Mesenteric fat pad (tissue), 1 donor: ENCODE measurements around the gene RABL2A. TPM values are rescaled to one million over a fixed set of nuclear protein-coding genes. Genes with fewer than 3 reads are reported as not detected.
"Not testable (repeated sequence)": the region's sequence is repeated elsewhere in the genome, so short reads cannot be mapped to it uniquely, and the experiment has no call there.

ENCODE experiments used
- DNase-seq: peaks from one replicate; pipeline ENCODE4 v3.0.0-alpha.2; 2020; ENCODE audit warnings: low spot score
- long read RNA-seq: library from polyadenylated mRNA; unstranded; transcript quantifications from one replicate; pipeline ENCODE4 v2.0.0, GENCODE V29; 2020
- total RNA-seq: library from RNA; stranded (reverse); fragmentation: NEBNext Ultra II Directional; extraction: Animal tissue kit (Norgen Biotek cat#: 25700); gene quantifications from one replicate; pipeline ENCODE4 v1.2.1, GENCODE V29; 2021
- donor health status: DM: yes; HTN: yes; CAD: no.

RABL2A gene
- 11.4 TPM for total RNA-seq
- long read RNA-seq, partial matches to known transcripts = 7 of 16 reads
- long read RNA-seq, other reads (novel, unspliced or antisense) = 9 of 16 reads

DNA sequence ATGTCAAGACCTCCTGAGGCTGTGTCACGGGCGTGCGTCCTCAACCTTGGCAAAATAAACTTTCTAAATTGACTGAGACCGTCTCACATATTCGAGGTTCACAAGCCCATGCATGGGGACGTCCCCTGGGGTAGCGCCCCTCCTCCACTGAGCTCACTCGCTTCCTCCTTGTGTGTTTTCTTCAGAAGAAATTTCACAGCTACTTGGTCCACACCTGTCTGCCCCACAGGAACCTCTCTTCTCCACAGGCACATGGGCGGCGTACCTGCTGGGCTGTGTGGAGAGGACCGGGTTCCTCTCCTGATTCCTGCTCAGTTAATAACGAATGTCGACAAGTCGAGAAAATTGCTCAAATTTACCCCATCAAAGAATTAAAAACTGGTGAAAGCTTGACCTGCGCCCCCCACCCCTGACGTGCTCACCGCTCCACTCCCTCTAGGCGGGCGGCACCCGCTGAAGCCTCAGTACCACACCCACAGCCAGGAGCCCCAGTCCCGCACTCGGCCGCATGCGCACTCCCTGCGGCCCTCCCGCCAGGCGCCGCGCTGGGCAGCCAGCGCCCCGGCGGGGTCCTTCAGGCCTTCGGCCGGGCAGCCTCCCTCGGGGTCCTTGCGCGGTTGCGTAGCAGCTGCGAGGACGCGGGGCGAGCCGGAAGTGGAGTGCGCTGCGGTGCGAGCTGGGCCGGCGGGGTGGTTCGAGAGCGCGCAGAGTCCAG, at the start of gene RABL2A:
Gene RABL2A (plus strand): TSS at position 651 of the 715 bp plus-strand sequence. CDS start 1,341 bp downstream, outside the sequence.
- DNase-seq = peak; percentile 94

- DNase-seq = not testable (repeated sequence)
Observed at GRCh38 chr2:113578508-113578907, 48.6 kb upstream of the RABL2A start.

GRCh38 chr2:113582473-113582872, 44.6 kb upstream of the RABL2A start:
- DNase-seq = not testable (repeated sequence)

- peak; percentile 97 for DNase-seq
Observed at GRCh38 chr2:113583521-113584225, 43.4 kb upstream of the RABL2A start.

DNA sequence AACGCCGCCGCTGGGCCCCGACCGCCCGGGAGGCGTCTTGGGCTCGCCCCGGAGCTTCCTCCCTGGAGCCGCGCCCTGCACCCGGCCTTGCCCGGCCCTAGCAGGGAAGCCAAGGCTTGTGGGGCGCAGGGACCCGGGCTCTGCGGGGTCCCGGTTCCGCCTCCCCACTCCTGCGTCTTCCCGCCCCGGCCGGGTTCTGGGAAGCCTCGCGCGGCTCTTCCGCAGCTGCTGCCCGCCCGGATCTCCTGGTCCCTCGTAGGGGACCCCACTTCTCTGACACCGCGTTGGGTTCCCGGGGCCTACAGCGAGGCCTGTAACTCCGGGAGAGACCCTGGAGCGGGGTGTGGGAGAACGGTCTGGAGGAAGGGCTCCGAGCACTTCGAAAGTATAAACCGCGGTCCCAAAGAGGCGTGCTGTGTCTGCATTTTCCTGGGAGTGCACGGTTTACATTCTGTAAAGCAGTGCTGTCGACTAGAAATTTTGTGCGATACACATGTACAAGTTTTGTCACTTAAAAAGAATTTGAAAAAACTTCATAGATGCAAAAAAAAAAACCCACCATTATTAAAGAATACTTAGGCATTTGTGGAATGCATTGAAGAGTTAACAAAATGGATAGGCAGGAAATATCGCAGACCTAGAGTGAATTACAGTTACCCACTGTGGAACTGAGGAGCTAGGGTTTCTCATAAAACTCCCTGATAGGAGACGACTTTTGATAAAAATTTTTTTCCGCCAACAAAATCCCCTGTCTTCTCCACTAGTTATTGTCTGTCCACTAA, 42.6 kb upstream of the RABL2A start:
- DNase-seq = not testable (repeated sequence)

DNA sequence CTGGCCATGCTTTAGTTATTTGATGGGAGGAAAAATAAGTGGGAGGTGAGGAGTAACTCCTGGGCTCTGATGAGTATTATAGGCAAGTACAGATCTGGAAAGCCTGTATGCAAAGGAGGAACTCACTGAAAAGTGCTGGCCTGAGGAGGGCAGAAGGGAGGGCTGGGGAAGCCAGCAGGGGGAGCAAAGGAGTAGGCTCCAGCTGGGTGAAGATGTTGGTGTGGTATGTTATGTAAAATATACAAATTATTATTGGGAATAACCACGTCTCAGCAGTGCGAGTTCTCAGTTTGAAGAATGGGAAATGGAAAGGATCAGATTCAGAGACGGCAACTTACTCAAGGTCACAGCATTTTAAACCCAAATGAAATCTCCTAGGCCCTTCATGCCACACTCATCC, 39.9 kb upstream of the RABL2A start:
- DNase-seq = not testable (repeated sequence)

- not testable (repeated sequence) for DNase-seq
Observed at GRCh38 chr2:113589591-113589990, 37.5 kb upstream of the RABL2A start.

GRCh38 chr2:113591926-113592325, 35.1 kb upstream of the RABL2A start:
- DNase-seq = not testable (repeated sequence)

GRCh38 chr2:113593280-113593679, 33.8 kb upstream of the RABL2A start:
- not testable (repeated sequence) for DNase-seq

- DNase-seq = not testable (repeated sequence)
Observed at GRCh38 chr2:113595725-113596124, 31.3 kb upstream of the RABL2A start.

GRCh38 chr2:113597164-113597563, 29.9 kb upstream of the RABL2A start:
- not testable (repeated sequence) for DNase-seq

GRCh38 chr2:113597572-113597971, 29.5 kb upstream of the RABL2A start:
- DNase-seq = not testable (repeated sequence)

GRCh38 chr2:113598180-113598579, 28.9 kb upstream of the RABL2A start:
- not testable (repeated sequence) for DNase-seq

- not testable (repeated sequence) for DNase-seq
Observed at GRCh38 chr2:113598738-113599137, 28.3 kb upstream of the RABL2A start.

GRCh38 chr2:113599208-113599607, 27.9 kb upstream of the RABL2A start:
- DNase-seq = not testable (repeated sequence)

DNA sequence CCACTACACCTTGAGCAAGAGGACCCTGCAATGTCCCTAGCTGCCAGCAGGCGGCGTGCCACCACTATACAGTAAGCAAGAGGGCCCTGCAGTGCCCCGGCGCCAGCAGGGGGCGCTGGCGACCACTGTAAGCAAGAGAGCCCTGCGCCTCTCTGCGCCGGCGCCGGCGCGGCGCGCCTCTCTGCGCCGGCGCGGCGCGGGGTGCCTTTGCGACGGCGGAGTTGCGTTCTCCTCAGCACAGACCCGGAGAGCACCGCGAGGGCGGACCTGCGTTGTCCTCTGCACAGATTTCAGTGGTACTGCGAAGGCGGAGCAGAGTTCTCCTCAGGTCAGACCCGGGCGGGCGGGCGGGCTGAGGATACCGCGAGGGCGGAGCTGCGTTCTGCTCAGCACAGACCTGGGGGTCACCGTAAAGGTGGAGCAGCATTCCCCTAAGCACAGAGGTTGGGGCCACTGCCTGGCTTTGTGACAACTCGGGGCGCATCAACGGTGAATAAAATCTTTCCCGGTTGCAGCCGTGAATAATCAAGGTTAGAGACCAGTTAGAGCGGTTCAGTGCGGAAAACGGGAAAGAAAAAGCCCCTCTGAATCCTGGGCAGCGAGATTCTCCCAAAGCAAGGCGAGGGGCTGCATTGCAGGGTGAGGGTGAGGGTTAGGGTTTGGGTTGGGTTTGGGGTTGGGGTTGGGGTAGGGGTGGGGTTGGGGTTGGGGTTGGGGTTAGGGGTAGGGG, 24.9 kb upstream of the RABL2A start:
- not testable (repeated sequence) for DNase-seq

GRCh38 chr2:113602869-113603466, 24.1 kb upstream of the RABL2A start:
- DNase-seq = no peak

DNA sequence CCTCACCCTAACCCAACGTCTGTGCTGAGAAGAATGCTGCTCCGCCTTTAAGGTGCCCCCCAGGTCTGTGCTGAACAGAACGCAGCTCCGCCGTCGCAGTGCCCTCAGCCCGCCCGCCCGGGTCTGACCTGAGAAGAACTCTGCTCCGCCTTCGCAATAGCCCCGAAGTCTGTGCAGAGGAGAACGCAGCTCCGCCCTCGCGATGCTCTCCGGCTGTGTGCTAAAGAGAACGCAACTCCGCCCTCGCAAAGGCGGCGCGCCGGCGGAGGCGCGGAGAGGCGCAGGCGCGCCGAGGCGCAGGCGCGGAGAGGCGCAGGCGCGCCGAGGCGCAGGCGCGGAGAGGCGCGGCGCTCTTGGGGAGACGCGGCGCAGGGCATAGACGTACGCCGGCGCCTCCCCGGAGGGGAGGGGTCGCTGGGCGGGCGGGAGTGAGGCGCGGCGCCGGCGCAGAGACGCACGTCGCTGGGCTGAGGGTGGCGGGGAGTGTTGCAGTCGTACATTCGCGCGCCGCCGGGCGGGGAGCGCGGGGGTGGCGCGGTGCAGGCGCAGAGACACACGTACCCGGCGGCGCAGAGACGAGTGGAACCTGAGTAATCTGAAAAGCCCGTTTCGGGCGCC, 23.5 kb upstream of the RABL2A start:
- DNase-seq = peak; percentile 94

- peak; percentile 95 for DNase-seq
Observed at GRCh38 chr2:113604085-113604477, 23.0 kb upstream of the RABL2A start.

DNA sequence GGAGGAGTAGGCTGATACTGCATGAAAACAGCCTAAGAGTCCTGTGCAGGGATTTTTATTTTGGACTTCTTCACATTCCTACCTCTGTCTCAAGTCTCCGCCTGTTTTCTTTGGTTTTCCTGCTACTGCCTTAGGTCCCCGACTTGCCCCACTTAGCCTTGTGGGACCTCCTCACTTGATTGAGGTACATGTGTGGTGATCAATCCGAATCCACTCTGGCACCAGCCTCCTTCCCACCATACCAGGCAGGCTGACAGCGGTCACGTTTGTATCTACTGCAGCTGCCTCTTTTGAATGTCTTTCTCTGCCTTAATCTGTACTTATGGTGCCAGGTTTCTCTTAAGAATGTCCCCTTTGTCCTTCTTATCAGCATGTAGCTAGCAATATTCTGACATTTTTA, 22.4 kb upstream of the RABL2A start:
- DNase-seq = not testable (repeated sequence)
